ENCODE measurements around the gene IMMP2L.

- TF ChIP-seq CTCF (IDR thresholded peaks at IDR 0.05) (no peak), POLR2A (IDR thresholded peaks at IDR 0.05) (no peak)
These were observed 232.7 kb downstream of the IMMP2L start for GRCh38 chr7:111329367-111330234.

Measured in body of pancreas (tissue), 4 donors.